SIG-M5 treated with dmso at 0.1 percent for 504 hours (cell line): ENCODE data around the gene FLT1.

Experiments used
- DNase-seq: peaks from one replicate; lab custom pipeline; 2025; ENCODE audit not compliant: unreplicated experiment; lab: John Stamatoyannopoulos, UW

FLT1 gene

DNA sequence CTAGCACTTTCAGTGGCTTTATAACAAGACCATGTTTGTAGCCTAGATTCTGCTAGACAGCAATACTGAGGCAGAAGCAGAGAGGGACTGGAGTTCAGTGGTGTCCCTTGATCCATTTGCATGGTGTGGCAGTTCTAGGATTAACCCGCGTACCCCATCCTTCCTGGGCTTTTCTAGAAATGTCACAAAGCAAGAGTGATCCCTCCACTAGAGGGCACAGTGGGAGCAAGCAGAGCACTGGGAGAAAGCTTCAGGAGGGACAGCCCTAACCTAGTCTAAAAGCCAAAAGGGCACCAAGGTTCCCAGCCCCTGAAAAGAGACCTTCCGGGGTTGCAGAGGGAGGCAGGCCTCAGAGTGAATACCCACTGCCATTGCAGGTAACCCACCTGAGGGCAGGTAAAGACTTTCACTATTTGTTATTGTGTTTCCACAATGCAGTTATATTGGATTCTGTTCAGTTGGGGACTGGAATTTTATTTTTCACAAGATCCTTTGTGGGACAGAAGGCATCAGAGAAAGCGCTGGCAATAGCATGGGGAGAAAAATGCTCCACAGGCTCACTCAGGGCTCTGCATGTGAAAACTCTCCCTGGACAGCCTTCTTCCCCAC lies 170.6 kb downstream of the FLT1 start:
- peak; percentile 75 for DNase-seq

DNA sequence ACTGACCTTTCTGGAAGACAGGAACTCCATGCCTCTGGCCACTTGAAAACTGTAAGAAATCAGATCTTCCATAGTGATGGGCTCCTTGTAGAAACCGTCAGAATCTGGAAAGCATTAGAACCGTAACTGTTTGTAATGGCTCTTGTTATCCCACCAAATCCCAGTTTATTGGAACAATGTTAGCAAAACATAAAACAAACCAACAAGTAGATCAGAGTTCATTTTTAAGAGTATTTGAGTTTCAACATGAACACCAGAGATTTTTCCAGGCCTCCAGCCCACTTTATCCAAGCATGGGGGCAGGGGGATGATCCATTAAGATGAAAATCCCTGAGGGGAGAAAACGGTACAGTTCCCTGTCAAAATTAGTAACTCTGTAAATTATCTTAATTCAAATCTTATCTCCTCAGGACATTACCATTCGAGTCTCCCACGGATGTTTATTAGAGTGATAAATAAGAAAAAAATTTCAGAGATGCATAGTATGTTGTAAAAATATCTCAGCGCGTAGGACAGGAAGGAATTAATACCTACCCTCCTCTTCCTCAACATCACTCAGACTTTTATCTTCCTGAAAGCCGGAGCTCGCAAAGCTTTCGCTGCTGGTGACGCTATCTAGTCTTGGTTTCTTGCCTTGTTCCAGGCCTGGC lies 172.5 kb downstream of the FLT1 start:
- no peak for DNase-seq

DNA sequence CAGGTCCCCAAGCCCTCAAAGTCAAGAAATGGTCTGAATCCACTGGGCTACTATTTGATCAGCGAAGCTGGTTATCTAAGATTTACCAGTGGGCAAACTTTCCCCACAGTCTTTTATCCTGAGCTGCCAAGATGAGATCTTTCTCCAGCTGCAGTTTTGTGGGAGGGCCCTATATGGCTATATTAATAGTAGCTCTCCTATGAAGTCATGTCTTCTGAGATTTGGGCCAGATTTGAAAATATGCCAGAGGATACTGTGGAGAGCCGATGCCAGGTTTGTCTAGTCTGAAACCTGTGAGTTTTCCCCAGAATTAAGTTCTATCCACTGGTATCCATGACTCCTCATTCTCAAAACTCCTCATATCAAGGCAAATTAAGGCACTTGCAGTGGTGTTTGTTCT lies 173.2 kb downstream of the FLT1 start:
- no peak for DNase-seq

DNA sequence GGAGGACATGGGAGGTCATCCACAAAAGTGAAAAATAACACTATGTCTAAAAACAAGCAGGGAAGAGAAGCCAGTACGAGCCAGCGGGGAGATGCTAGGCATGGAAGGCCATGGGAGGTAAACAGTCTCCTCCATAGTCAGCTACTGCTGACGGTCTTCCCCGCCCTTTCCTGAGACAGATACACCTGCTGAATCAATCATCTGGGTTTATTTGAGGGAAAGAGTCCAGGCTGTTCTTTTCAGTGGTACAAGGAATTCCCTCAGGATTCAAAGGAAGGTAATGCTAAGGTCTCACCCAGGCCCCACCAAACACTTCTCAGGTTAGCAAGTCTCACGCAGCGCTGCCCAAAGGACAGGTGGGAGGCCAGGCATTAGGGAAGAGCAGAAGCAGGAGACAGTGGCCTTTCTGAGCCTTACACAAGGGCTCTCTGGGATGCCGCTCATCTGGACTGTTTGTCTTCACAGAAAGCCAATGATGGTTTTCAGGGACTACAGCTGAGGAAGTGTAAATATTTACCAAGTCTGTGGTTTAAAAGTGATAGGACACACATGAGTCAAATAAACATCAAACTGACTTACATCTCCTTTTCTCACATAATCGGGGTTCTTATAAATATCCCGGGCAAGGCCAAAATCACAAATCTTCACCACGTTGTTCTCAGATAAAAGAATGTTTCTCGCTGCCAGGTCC lies 173.9 kb downstream of the FLT1 start:
- DNase-seq, result no peak

DNA sequence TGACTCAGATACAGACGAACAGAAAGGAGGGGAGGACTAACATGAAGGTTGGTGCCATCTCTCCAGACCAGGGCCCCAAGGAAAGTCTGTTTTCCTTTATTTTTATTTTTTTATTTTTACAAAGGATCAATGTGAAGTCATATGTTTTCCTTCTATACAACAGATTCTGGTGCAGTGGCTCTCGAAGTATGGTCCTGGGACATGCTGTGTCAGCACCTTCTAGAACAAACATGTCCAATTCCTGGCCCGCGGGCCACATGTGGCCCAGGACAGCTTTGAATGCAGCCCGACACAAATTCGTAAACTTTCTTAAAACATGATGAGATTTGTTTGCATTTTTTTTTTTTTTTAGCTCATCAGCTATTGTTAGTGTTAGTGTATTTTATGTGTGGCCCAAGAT lies 174.7 kb downstream of the FLT1 start:
- DNase-seq, result no peak

DNA sequence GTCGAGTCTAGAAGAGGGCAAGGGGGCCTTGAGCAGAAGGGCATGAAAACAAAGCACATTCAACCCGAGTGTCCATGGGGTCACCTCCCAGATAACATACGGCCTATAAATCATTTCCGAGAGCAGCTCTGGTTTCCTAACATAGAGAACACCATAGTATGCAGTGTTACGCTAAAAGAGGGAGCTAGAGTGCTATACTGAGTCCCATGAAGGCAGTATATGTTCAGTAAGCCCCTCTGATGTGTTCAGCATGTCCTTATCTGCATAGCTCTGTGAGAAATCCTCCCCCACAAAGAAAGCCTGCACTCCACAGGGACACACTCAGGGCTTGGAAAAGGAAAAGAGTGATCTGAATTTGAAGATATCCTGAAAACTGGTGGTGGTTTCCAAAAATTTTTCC lies 175.4 kb downstream of the FLT1 start:
- no peak for DNase-seq

DNA sequence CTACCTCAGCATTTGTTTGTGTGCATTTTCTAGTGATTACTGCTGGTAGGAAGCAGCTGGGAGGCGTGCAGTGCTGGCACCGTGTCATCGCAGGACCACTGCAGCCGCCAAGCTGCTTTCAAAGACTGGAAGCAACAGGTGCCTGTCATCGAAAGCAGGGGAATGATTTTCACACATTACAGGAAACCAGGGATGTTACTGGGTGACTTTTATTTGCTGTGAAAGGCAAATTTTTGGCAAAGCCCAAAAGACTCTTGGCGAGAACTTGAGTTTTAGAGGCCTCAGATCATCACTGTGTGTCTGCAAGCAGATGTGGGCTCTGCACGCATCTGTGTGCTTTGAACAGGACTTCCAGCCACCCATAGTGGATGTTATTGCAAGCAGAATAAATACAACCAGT lies 176.4 kb downstream of the FLT1 start:
- no peak for DNase-seq

DNA sequence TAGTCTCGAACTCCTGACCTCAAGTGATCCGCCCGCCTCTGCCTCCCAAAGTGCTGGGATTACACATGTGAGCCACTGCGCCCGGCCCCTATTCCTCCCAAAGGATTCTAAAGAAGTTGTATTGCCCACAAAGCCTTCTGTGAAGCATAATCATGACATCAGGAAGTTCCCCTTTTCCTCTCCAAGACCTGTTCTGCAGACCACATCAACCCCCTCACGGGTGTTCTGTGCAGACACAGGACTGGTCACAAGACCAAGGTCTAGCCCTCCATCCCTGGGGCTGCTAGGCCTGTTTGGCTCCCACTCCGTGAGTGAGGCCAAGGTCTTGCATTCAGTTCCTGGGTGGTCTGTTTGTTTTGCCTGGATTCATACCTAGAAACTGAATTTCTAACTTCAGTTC lies 178.1 kb downstream of the FLT1 start:
- DNase-seq, result no peak

DNA sequence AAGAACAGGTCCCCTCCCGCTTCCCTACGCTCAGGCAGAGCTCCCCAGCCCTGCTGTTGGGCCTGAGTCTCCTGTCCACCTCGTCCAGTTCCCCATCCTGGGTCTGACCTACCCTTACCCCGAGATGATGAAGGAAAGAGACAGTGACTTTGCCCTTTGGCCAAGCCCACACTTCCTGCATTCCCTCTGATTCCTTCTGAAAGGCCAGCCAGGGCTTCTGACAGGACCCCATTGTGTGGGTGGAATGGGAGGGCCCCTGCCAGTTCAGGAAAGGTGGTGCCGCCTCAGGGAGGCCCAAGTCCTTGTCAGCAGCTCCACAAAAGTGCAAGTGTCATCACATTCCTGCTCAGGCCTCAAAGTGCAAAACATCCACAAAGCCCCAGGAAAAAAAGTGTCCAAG lies 178.8 kb downstream of the FLT1 start:
- no peak for DNase-seq

DNA sequence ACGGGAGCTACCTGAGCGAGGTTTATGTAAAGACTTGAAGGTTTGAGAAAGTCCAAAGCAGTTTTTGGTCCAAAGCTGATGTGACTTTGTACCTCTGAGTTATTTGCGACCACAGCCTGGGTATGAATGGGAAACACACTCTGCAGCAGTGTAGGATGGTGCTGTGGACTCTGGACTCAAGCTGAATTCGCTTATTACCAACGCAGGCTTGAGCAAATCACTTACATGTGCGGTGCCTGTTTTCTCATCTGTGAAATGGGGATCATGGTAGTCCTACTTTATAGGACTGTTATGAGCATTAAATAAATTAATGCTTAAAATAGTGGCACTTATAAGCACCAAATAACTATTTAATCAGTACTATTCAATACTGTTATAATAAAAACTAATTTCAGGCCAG lies 180.0 kb downstream of the FLT1 start:
- no peak for DNase-seq

DNA sequence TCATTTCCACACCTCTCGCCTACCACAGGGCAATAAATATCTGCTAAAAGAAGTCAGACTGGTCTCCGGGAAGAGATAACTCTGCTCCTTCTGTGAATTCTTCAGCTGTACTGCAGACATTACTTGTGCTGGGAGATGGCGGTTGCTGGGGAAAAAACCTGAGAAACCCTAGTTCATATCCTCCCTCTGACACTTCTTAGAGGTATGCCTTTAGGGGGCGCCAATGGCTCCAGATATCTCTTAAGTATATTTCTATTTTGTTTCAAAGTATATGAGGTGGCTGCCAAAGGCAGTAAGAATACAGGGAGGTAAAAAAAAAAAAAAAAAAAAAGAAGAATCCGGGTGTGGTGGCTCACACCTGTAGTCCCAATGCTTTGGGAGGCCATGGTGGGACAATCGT lies 181.3 kb downstream of the FLT1 start:
- peak; percentile 15 for DNase-seq

DNA sequence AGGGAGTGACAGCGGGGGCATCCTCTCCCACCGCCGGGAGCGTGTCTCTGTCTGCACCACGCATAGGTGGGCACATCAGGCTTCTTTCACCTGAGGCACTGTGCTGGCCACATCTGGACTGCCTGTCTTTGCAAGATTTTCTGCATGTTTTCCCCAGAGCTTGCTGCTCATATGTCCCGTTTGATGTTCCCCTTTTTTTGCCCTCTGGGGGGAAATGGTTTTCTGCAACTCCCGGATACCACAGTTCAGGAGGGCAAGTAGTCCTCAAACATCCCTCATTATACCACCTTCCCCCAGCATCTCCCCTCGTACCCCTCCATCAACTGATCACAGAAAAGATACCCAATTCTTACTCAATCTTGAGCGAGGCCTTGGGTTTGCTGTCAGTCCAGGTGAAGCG lies 188.6 kb downstream of the FLT1 start:
- DNase-seq, result no peak

DNA sequence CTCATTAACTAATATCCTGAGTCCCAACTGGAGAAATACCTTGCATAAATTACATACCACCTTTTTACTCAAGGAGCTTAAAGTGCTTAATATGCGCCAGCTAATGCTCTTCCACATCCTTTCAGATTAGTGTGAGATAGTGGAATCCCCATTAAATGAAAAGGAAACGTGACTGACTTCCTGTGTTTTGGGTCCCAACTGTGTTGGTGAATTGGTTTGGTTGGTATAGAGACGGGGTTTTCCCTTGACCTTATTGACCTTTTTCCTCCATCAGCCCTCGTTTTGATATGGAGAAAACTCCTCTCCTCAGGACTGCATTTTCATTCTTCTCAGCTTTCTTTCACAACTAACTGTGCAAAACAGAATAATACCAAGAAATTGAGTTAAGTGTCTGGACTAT lies 193.1 kb downstream of the FLT1 start:
- DNase-seq, result no peak

DNA sequence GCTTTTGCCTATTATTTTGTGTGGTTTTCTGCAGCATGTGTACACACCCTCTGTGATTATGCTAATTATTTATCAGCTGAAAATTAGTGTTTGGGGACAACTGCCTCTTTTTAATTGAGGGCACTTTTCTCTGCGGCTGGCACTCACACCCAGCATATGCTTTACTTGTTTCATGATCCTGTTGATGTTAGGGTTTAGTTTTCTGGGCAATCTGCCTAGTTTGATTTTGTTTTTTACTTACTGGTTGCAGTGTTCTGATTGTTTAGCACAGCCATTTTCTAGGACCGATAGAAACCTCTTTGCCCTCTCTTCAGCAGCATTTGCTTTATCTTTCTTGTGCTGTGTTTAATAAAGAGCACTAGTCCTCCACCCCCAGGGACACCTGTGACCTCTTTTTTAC lies 195.0 kb downstream of the FLT1 start:
- DNase-seq, result no peak

DNA sequence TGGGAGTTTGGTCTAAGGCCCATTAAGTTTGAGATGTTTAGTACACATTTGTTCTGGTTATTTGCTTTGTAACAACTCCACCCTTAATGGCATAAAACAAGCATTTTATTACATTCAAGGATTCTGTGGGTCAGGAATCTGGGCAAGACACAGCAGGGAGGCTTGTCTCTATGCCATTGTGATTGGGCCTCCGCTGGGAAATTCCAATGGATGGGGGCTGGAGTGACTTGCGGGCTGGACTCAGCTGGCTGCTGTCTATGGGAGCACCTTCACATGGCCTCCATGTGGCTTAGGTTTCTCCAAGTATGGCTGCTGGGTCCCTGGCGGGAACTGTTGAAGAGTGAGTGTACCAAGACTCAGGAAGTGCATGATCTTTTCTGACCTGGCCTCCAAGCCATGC lies 197.6 kb downstream of the FLT1 start:
- no peak for DNase-seq

DNA sequence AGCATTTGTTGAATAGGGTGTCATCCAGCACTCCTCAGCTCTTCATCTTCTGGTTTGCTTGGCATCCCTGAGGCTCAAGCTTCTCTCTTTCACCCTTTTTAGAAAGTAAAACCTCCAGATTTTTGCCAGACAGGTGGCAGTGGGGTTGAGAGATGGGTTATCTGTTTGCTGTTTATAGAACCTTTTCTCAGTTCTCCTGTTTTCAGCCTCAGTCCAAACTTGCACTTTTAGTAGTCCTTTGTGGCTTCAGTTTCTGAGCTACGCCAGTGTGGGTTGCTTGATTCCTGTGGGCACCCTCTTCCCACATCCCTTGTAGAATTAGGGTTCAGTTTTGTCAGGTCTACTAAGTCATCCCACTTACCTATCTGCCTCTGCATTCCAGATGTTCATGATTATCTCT lies 208.7 kb downstream of the FLT1 start:
- no peak for DNase-seq

DNA sequence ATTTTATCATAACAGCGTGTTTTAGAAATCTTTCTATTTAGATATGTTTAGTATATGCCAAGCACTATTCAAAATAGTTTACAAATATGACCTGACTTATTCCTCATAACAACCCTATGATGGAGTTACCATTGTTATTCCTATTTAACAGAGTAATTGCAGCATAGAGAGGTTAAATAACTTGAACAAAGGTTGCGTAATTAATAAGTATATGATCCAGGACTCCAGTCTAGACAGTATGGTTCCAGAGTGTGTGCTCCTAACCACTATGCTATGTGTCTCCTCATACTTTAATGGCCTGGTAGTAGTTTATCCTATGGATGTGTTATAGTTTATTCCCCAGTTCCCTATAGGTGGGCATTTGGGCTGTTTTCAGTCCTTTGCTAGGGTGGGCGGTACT lies 211.3 kb downstream of the FLT1 start:
- no peak for DNase-seq

DNA sequence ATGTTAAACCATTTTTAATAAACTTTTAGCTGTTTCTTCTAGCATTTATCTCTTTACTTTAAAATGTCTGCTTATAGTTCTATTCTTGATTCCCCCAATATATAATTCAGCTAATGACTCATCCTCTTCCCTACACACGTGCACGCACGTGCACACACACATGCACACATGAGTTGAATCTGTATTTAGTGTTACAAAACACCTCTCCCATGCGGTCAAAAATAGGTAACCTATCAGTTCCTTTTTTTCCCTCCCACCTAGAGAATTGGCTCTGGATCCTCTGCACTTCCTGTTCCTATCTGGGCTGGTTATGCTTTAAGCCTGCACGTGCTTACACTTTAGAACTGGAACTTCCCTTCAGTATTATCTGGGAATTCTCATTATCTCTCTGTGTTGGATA lies 212.5 kb downstream of the FLT1 start:
- DNase-seq, result no peak

DNA sequence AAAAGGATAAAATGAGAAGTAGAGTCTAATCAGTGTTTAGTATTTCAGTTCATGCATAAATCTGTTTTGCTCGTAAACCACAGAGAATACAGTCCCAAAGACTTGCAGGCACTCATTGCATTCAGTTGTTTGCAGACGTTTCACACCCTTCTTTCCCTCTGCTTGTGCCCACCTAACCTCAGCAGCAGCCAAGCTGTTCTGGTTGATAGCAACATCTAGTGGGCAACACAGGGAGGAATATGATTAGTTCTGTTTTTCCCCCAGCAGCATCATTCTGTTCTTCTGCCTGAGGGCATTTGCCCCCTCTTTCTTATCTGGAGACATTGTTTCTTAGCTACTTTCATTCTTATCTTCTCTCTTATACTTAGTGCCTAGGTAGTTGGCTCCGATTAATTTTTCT lies 221.0 kb downstream of the FLT1 start:
- no peak for DNase-seq

DNA sequence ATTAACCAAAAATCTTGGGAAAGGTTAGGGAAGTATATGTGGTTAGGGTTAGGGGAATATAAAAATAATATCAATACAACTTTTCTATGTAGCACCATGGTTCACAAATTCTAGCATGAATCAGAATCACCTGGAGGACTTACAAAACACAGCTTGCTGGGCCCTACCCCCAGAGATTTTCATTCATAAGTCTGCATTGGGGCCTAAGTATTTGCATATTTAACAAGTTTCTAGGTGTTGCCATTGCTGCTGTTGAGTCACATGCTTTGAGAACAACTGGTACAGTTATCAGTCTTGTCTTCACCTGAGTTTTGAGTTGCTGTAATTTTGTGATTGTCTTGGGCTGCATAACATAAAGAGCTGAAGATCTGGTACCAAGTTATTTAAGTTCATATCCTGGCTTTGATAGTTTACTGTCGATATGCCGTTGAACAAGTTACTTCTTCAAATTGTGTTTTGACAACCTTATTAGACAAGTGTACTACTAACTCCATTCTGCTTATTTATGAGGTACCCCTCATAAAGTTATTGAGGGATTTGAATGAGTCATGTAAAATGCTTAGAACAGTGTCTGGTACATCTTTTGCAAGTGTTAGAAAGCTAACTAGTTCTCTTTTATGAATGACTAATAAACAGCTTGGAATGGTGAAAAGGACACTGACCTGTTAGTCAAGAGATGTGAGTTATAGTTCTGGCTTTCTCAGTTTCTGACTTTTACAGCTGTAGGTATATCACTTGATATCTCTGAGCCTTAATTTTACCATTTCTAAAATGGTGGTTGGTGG lies 223.7 kb downstream of the FLT1 start:
- peak; percentile 27 for DNase-seq

DNA sequence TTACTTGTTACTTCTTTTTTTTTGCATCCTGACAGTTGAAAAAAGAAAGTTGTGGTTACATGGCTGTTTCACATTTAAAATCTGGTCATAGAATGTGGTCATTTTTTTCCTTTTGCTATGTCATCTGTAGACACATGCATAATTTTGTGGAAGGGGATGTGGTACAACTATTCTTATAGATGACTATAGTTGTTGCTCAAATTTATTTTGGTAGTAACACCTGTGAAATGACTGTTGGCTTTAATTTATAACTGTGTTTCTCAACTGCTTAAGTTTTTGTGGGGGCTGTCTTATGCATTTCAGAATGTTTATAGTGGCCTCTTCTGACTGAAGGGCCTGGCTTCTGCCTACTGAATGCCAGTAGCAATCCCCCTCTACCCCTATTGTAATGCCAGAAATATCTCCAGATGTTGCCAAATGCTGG lies 226.1 kb downstream of the FLT1 start:
- peak; percentile 96 for DNase-seq

DNA sequence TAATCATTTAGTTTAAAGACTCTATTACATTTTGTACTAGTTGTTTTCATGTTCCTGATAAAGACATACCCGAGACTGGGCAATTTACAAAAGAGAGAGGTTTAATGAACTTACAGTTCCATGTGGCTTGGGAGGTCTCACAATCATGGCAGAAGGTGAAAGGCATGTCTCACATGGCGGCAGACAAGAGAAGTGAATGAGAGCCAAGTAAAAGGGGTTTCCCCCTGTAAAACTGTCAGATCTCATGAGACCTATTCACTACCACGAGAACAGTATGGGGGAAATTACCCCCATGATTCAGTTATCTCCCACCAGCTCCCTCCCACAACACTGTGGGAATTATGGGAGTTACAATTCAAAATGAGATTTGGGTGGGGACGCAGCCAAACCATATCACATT lies 227.4 kb downstream of the FLT1 start:
- DNase-seq, result no peak
